IPS-18a (cell line): ENCODE measurements around the gene SCG5.

Experiments used
- H3K27ac ChIP-seq: one replicate; pipeline ENCODE4 v1.5.1; 2013; ENCODE audit warnings: low read length
- H3K27me3 ChIP-seq: one replicate; pipeline ENCODE4 v1.6.1; 2013; ENCODE audit warnings: mild to moderate bottlenecking, low read length; ENCODE audit not compliant: control insufficient read depth, insufficient read depth
- H3K36me3 ChIP-seq: one replicate; pipeline ENCODE4 v1.6.1; 2013; ENCODE audit warnings: low read depth, low read length; ENCODE audit not compliant: control insufficient read depth
- H3K4me1 ChIP-seq: one replicate; pipeline ENCODE4 v1.6.1; 2013; ENCODE audit warnings: low read depth, low read length; ENCODE audit not compliant: control insufficient read depth
- H3K4me3 ChIP-seq: one replicate; pipeline ENCODE4 v1.5.1; 2013; ENCODE audit warnings: low read length
- H3K9ac ChIP-seq: one replicate; pipeline ENCODE4 v1.6.1; 2013; ENCODE audit warnings: mild to moderate bottlenecking, low read length, moderate library complexity
- H3K9me3 ChIP-seq: one replicate; pipeline ENCODE4 v1.6.1; 2013; ENCODE audit warnings: low read depth, low read length; ENCODE audit not compliant: control insufficient read depth

Gene SCG5

DNA sequence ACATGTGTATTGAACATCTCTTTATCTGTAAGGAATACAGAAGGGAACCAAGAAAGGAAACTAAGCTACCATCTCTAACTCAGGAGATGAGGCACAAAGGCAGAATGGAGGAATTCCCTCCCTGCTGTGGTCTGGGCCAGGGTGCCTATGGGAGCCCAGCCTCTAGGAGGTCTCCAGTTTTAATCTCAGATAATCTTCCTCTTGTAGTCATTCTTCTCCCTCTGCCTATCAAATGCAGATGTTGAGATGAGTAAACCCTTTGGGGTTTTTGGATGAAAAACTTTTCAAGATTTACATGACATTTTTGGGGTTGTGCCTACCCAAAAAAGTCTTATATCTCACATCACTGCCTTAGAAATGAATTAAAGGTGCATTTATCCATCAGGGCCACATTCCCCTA lies 23.3 kb downstream of the SCG5 start:
- Histone ChIP-seq H3K4me1 (peaks cover 16% of the 10 kb centered on the region), H3K27me3 (no peaks in the 10 kb centered on the region), H3K36me3 (no peaks in the 10 kb centered on the region), H3K27ac (no peak overlapping the region), H3K9me3 (no peaks in the 10 kb centered on the region), H3K4me3 (no peak overlapping the region), H3K9ac (no peak overlapping the region)

DNA sequence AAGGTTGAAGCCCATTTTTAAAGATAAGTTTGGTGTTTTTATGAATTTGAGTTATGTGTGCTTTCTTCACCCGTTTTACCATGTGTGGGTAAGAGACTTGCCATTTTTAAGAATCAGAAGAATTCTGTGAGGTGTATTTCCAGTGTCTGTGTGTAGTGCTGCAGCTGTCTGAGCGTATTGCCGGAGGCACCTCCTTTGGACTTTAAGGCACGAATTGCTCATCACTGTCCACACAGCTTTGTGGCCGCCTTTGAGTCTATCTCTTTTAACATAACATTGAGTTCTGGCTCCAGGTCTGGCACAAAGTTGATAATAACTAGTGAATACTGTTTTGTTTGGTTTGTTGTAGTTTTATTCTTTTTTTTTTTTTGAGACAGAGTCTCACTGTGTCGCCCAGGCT lies 25.8 kb downstream of the SCG5 start:
- Histone ChIP-seq H3K27ac (no peak overlapping the region), H3K27me3 (no peaks in the 10 kb centered on the region), H3K9me3 (no peaks in the 10 kb centered on the region), H3K9ac (no peak overlapping the region), H3K4me3 (no peak overlapping the region), H3K4me1 (peaks cover 20% of the 10 kb centered on the region), H3K36me3 (no peaks in the 10 kb centered on the region)

GRCh38 chr15:32668942-32669341 lies 27.4 kb downstream of the SCG5 start:
- no peak overlapping the region for H3K9ac ChIP-seq
- no peaks in the 10 kb centered on the region for H3K27me3 ChIP-seq
- no peaks in the 10 kb centered on the region for H3K9me3 ChIP-seq
- H3K36me3 ChIP-seq = no peaks in the 10 kb centered on the region
- peaks cover 20% of the 10 kb centered on the region for H3K4me1 ChIP-seq
- no peak overlapping the region for H3K4me3 ChIP-seq
- no peak overlapping the region for H3K27ac ChIP-seq

DNA sequence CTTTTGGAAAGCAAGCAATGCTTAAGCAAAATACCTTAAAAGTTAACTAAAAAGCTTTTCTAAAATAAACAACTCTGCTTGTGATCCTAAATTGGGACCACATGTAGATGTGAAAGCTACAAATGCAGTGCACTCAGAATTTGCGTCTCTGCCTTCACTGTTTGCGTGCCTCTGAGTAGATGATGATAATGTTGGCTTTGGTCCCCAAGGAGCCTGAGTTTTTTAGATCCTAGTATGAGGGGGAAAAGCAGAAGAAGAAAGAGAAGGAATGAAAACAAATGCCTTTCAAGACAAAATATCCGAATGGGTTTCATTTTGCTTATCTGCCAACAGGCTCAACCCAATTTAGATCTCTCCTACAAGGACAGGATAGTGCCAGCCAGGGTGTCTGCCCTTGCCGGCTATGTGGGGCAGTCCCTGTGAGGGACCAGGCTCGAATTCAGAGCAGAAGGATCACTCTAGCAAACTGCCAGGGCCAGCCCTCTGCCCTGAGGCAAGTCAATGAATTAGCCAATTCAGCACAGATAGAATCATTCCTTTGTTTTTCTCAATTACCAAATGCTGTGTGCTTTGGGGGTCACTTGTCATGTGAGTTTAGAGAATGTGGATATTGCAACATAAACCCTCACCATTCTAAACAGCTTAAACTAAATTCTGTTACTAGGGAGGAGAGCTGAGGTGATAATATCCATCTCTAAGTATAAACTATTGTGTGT lies 28.5 kb downstream of the SCG5 start:
- no peak overlapping the region for H3K27ac ChIP-seq
- no peak overlapping the region for H3K4me3 ChIP-seq
- H3K9ac ChIP-seq = no peak overlapping the region
- H3K36me3 ChIP-seq = no peaks in the 10 kb centered on the region
- H3K27me3 ChIP-seq = no peaks in the 10 kb centered on the region
- H3K4me1 ChIP-seq = peaks cover 20% of the 10 kb centered on the region
- H3K9me3 ChIP-seq = no peaks in the 10 kb centered on the region

GRCh38 chr15:32670623-32671022 lies 29.1 kb downstream of the SCG5 start:
- Histone ChIP-seq H3K36me3 (no peaks in the 10 kb centered on the region), H3K9me3 (no peaks in the 10 kb centered on the region), H3K4me3 (no peak overlapping the region), H3K9ac (no peak overlapping the region), H3K27ac (no peak overlapping the region), H3K4me1 (peaks cover 20% of the 10 kb centered on the region), H3K27me3 (no peaks in the 10 kb centered on the region)

- H3K27ac ChIP-seq = no peak overlapping the region
- H3K27me3 ChIP-seq = no peaks in the 10 kb centered on the region
- peaks cover 20% of the 10 kb centered on the region for H3K4me1 ChIP-seq
- no peaks in the 10 kb centered on the region for H3K36me3 ChIP-seq
- H3K9me3 ChIP-seq = no peaks in the 10 kb centered on the region
- no peak overlapping the region for H3K4me3 ChIP-seq
- H3K9ac ChIP-seq = no peak overlapping the region
These were observed 30.1 kb downstream of the SCG5 start for GRCh38 chr15:32671339-32672325.

DNA sequence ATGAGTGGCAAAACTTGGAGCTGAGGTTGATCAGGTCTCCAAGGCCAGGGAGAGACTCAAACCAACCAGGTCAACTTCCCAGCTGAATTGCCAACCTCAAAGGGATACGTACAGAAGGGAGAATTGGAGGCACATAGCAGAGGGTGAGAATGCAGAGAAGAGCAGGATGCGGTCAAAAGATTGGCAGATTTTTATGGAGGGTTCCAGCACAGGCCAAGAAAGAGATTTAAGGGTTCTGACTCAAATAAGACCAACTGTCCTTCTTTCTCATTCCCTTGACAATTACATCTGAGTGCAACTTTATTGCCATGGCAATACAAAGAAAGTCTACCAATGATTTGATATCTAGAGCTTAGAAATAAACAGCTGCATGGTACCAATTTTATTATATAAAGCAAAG lies 33.2 kb downstream of the SCG5 start:
- Histone ChIP-seq H3K4me3 (no peak overlapping the region), H3K4me1 (peaks cover 13% of the 10 kb centered on the region), H3K9ac (no peak overlapping the region), H3K36me3 (no peaks in the 10 kb centered on the region), H3K27ac (no peak overlapping the region), H3K9me3 (no peaks in the 10 kb centered on the region), H3K27me3 (no peaks in the 10 kb centered on the region)

GRCh38 chr15:32675466-32675865 lies 34.0 kb downstream of the SCG5 start:
- Histone ChIP-seq H3K9ac (no peak overlapping the region), H3K9me3 (no peaks in the 10 kb centered on the region), H3K4me3 (no peak overlapping the region), H3K36me3 (no peaks in the 10 kb centered on the region), H3K27ac (no peak overlapping the region), H3K27me3 (no peaks in the 10 kb centered on the region), H3K4me1 (peaks cover 7% of the 10 kb centered on the region)

DNA sequence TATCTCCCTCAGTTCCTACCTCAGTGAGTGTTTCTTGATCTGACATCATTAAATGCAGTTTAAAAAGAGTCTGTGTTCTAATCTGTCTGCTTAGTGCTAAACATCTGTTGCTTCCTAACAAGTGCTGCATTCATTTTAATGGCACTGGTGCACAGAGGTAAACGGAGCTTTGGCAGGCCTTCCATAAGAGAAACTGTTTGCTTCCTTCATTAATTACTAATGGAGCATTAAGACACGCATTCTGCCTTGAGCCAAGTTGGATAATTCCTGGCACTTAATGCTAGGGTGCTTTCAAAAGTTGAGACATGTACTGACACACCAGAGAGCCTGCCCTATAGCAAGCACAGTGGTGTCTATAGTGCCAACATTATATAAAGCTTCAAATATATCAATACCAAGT lies 34.7 kb downstream of the SCG5 start:
- H3K4me3 ChIP-seq = no peak overlapping the region
- no peak overlapping the region for H3K9ac ChIP-seq
- H3K9me3 ChIP-seq = no peaks in the 10 kb centered on the region
- H3K36me3 ChIP-seq = no peaks in the 10 kb centered on the region
- peaks cover 7% of the 10 kb centered on the region for H3K4me1 ChIP-seq
- H3K27me3 ChIP-seq = no peaks in the 10 kb centered on the region
- no peak overlapping the region for H3K27ac ChIP-seq

- no peak overlapping the region for H3K9ac ChIP-seq
- no peaks in the 10 kb centered on the region for H3K27me3 ChIP-seq
- no peaks in the 10 kb centered on the region for H3K36me3 ChIP-seq
- no peak overlapping the region for H3K4me3 ChIP-seq
- no peak overlapping the region for H3K27ac ChIP-seq
- H3K4me1 ChIP-seq = peaks cover 7% of the 10 kb centered on the region
- H3K9me3 ChIP-seq = no peaks in the 10 kb centered on the region
These were observed 35.8 kb downstream of the SCG5 start for GRCh38 chr15:32677238-32677750.

GRCh38 chr15:32679298-32679690 lies 37.8 kb downstream of the SCG5 start:
- Histone ChIP-seq H3K4me3 (no peak overlapping the region), H3K9me3 (no peaks in the 10 kb centered on the region), H3K4me1 (peaks cover 7% of the 10 kb centered on the region)

More at GRCh38 chr15:32679298-32679690, 37.8 kb downstream of the SCG5 start:
- Histone ChIP-seq H3K9ac (no peak overlapping the region), H3K27me3 (no peaks in the 10 kb centered on the region), H3K36me3 (no peaks in the 10 kb centered on the region), H3K27ac (no peak overlapping the region)
